ENCODE measurements around the gene MDH2.
"Not testable (repeated sequence)": the region's sequence is repeated elsewhere in the genome, so short reads cannot be mapped to it uniquely, and the experiment has no call there.

MDH2 gene

DNA sequence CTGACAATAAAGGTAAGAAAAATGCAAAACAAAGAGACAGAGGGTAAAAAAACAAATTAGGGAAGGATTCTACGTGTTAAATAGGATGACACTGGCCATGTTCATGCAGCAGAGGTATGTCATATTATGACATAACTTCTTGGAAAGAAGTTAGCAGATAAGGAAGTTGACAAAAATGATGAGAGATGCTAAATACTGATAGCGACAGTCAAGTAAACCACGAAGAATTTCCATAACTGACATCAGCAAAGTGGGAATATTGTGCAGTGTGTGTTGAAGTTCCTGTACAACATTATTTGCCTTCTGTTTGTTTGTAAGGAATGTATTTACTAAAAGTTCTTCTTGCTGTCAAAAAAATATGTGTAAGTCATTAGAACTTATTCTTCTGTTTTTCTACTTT lies 29.5 kb downstream of the MDH2 start:
- Histone ChIP-seq H3K9me2 (replicated peaks; ENCODE audit: low read depth, low read length) (no peaks in the 10 kb centered on the region), H2AFZ (ENCODE audit: low read length) (no peak overlapping the region), H3K36me3 (ENCODE audit: insufficient read depth, low read length) (no peaks in the 10 kb centered on the region), H3K9me3 (ENCODE audit: insufficient read depth, low read depth, low read length) (no peaks in the 10 kb centered on the region), H3K4me2 (ENCODE audit: low read depth, low read length, poor library complexity, severe bottlenecking) (no peak overlapping the region), H3K9ac (ENCODE audit: low read depth, low read length, poor library complexity, severe bottlenecking) (no peak overlapping the region), H3K79me2 (ENCODE audit: insufficient read depth, low read length) (no peaks in the 10 kb centered on the region), H3K4me3 (ENCODE audit: low read length, poor library complexity, severe bottlenecking) (no peak overlapping the region), H3F3A (ENCODE audit: low read depth) (no peaks in the 10 kb centered on the region), H4K20me1 (ENCODE audit: insufficient read depth, low read length, poor library complexity, severe bottlenecking) (no peaks in the 10 kb centered on the region), H3K27me3 (ENCODE audit: insufficient read depth, low read length, poor library complexity, severe bottlenecking) (no peaks in the 10 kb centered on the region), H3K4me1 (ENCODE audit: insufficient read depth, low read length, poor library complexity, severe bottlenecking) (no peaks in the 10 kb centered on the region)
- TF ChIP-seq, protein P1, sequence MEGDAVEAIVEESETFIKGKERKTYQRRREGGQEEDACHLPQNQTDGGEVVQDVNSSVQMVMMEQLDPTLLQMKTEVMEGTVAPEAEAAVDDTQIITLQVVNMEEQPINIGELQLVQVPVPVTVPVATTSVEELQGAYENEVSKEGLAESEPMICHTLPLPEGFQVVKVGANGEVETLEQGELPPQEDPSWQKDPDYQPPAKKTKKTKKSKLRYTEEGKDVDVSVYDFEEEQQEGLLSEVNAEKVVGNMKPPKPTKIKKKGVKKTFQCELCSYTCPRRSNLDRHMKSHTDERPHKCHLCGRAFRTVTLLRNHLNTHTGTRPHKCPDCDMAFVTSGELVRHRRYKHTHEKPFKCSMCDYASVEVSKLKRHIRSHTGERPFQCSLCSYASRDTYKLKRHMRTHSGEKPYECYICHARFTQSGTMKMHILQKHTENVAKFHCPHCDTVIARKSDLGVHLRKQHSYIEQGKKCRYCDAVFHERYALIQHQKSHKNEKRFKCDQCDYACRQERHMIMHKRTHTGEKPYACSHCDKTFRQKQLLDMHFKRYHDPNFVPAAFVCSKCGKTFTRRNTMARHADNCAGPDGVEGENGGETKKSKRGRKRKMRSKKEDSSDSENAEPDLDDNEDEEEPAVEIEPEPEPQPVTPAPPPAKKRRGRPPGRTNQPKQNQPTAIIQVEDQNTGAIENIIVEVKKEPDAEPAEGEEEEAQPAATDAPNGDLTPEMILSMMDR (conservative IDR thresholded peaks at IDR 0.05; ENCODE audit: low read length) = no peak
- TF ChIP-seq EZH2phosphoT487 (IDR thresholded peaks at IDR 0.05; ENCODE audit: borderline replicate concordance) = no peak

DNA sequence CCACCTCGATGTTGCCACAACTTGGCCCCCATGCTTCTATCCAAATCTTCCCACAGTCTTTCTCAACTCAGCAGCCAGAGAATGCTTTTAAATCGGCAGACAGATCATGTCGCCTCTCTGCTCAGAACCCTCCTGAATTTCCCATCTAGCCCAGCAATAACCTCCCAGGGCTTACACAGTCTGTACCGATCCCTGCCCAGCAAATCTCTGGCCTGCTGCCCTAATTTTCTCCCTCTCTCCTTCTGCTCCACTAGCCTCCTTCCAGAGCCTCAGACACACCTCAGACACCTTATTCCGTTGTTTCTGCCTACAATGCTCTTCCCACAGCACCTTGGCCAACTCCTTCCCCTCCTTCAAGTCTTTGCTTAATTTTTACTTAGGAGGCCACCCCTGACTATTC lies 32.3 kb downstream of the MDH2 start:
- H3K9me2 ChIP-seq (replicated peaks; ENCODE audit: low read depth, low read length) = no peaks in the 10 kb centered on the region
- H2AFZ ChIP-seq (ENCODE audit: low read length) = no peak overlapping the region
- H3K79me2 ChIP-seq (ENCODE audit: insufficient read depth, low read length) = no peaks in the 10 kb centered on the region
- H3F3A ChIP-seq (ENCODE audit: low read depth) = no peaks in the 10 kb centered on the region
- H3K9me3 ChIP-seq (ENCODE audit: insufficient read depth, low read depth, low read length) = no peaks in the 10 kb centered on the region
- H3K4me3 ChIP-seq (ENCODE audit: low read length, poor library complexity, severe bottlenecking) = no peak overlapping the region
- no peak overlapping the region for H3K9ac ChIP-seq (ENCODE audit: low read depth, low read length, poor library complexity, severe bottlenecking)
- H4K20me1 ChIP-seq (ENCODE audit: insufficient read depth, low read length, poor library complexity, severe bottlenecking) = no peaks in the 10 kb centered on the region
- H3K4me1 ChIP-seq (ENCODE audit: insufficient read depth, low read length, poor library complexity, severe bottlenecking) = no peaks in the 10 kb centered on the region
- H3K4me2 ChIP-seq (ENCODE audit: low read depth, low read length, poor library complexity, severe bottlenecking) = no peak overlapping the region
- no peaks in the 10 kb centered on the region for H3K27me3 ChIP-seq (ENCODE audit: insufficient read depth, low read length, poor library complexity, severe bottlenecking)
- H3K36me3 ChIP-seq (ENCODE audit: insufficient read depth, low read length) = no peaks in the 10 kb centered on the region
- TF ChIP-seq, protein P1 (conservative IDR thresholded peaks at IDR 0.05; ENCODE audit: low read length) = no peak
- no peak for TF ChIP-seq EZH2phosphoT487 (IDR thresholded peaks at IDR 0.05; ENCODE audit: borderline replicate concordance)

DNA sequence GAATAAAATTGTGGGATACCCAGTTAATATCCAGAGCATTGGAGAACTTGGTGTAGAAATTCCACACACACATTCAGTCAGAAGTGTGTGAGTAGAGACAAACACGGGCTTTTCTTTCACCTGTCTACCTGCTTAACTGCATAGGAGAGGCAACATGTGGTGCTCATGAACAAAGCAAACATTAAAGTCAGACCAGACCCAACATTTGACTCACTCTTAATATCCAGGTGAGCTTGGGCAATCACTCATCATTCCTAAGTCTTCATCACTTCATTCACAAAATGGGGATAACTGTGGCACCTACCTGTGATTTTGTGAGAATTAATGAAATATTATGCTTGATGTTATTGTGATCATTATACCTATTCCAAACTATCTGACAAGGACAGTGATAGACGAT lies 36.2 kb downstream of the MDH2 start:
- not testable (repeated sequence) for H3K4me3 ChIP-seq (ENCODE audit: low read length, poor library complexity, severe bottlenecking)

DNA sequence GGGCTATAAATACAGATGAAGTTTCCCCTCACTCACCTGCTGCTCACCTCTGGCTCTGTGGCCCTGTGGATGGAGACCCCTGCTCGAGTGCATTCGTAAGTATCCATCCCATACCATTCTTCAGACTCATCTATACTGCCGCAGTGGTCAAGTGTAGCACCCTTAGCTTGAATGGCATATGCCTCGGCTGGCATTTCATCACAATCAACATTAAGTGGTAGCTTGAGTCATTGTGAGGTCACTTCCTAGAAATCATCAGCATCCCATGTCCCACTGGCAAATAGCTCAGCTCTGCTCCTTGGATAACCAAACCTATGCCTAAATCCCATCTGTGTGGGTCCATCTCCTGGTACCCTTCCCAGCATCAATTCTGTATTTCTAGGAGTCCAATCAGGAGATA lies 38.2 kb downstream of the MDH2 start:
- Histone ChIP-seq H3K79me2 (ENCODE audit: insufficient read depth, low read length) (no peaks in the 10 kb centered on the region), H2AFZ (ENCODE audit: low read length) (no peak overlapping the region), H3K27me3 (ENCODE audit: insufficient read depth, low read length, poor library complexity, severe bottlenecking) (no peaks in the 10 kb centered on the region), H3K9me2 (replicated peaks; ENCODE audit: low read depth, low read length) (no peaks in the 10 kb centered on the region), H3K9ac (ENCODE audit: low read depth, low read length, poor library complexity, severe bottlenecking) (no peak overlapping the region), H3K4me2 (ENCODE audit: low read depth, low read length, poor library complexity, severe bottlenecking) (no peak overlapping the region), H4K20me1 (ENCODE audit: insufficient read depth, low read length, poor library complexity, severe bottlenecking) (no peaks in the 10 kb centered on the region), H3K4me1 (ENCODE audit: insufficient read depth, low read length, poor library complexity, severe bottlenecking) (no peaks in the 10 kb centered on the region), H3K9me3 (ENCODE audit: insufficient read depth, low read depth, low read length) (no peaks in the 10 kb centered on the region), H3K36me3 (ENCODE audit: insufficient read depth, low read length) (no peaks in the 10 kb centered on the region), H3F3A (ENCODE audit: low read depth) (no peaks in the 10 kb centered on the region), H3K4me3 (ENCODE audit: low read length, poor library complexity, severe bottlenecking) (no peak overlapping the region)
- TF ChIP-seq EZH2phosphoT487 (IDR thresholded peaks at IDR 0.05; ENCODE audit: borderline replicate concordance) = no peak
- TF ChIP-seq, protein P1 (conservative IDR thresholded peaks at IDR 0.05; ENCODE audit: low read length) = no peak

More for the DNA sequence above, 36.2 kb downstream of the MDH2 start:
- H4K20me1 ChIP-seq (ENCODE audit: insufficient read depth, low read length, poor library complexity, severe bottlenecking); H3K9me2 ChIP-seq (replicated peaks; ENCODE audit: low read depth, low read length); H3K9me3 ChIP-seq (ENCODE audit: insufficient read depth, low read depth, low read length); H2AFZ ChIP-seq (ENCODE audit: low read length); H3K9ac ChIP-seq (ENCODE audit: low read depth, low read length, poor library complexity, severe bottlenecking); H3K36me3 ChIP-seq (ENCODE audit: insufficient read depth, low read length); H3K79me2 ChIP-seq (ENCODE audit: insufficient read depth, low read length); H3K27me3 ChIP-seq (ENCODE audit: insufficient read depth, low read length, poor library complexity, severe bottlenecking); H3K4me2 ChIP-seq (ENCODE audit: low read depth, low read length, poor library complexity, severe bottlenecking); H3F3A ChIP-seq (ENCODE audit: low read depth); H3K4me1 ChIP-seq (ENCODE audit: insufficient read depth, low read length, poor library complexity, severe bottlenecking): not testable (repeated sequence)

DNA sequence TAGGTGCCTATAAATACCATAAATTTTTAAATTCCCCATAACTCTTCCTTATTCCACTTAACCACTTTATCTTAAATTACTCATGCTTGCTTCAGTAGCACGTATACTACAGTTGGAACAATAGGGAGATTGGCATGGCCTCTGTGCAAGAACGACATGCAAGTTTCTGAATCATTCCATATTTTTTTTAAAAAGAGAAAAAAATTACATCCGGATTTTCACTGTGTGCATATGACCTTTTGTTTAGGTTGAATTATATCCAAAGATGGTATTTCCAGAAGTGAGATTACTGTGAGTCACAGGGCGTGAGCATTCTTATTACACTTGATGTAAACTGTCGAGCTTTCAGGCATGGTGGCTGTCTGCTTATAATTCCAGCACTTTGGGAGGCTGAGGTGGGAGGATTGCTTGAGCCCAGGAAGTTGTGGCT lies 39.5 kb downstream of the MDH2 start:
- not testable (repeated sequence) for H3K9me3 ChIP-seq (ENCODE audit: insufficient read depth, low read depth, low read length); H3K4me1 ChIP-seq (ENCODE audit: insufficient read depth, low read length, poor library complexity, severe bottlenecking); H4K20me1 ChIP-seq (ENCODE audit: insufficient read depth, low read length, poor library complexity, severe bottlenecking); H3K4me2 ChIP-seq (ENCODE audit: low read depth, low read length, poor library complexity, severe bottlenecking); H3K79me2 ChIP-seq (ENCODE audit: insufficient read depth, low read length); H3F3A ChIP-seq (ENCODE audit: low read depth); H3K27me3 ChIP-seq (ENCODE audit: insufficient read depth, low read length, poor library complexity, severe bottlenecking); H3K9ac ChIP-seq (ENCODE audit: low read depth, low read length, poor library complexity, severe bottlenecking); H3K4me3 ChIP-seq (ENCODE audit: low read length, poor library complexity, severe bottlenecking); H3K36me3 ChIP-seq (ENCODE audit: insufficient read depth, low read length); H3K9me2 ChIP-seq (replicated peaks; ENCODE audit: low read depth, low read length); H2AFZ ChIP-seq (ENCODE audit: low read length)

Measured in Loucy (cell line).